ENCODE results near the gene CDC42BPA. TPM values are rescaled to one million over a fixed set of nuclear protein-coding genes. Genes with fewer than 3 reads are reported as not detected.

Gene CDC42BPA
- polyA plus RNA-seq, 3 donors: 0.20 to 0.45 (median 0.39) TPM

- H2AFZ ChIP-seq (ENCODE audit: insufficient read depth, low read depth, low read length, poor library complexity, severe bottlenecking): no peak overlapping the region
- Mint-ChIP-seq H3K4me1 (no peaks in the 10 kb centered on the region), H3K36me3 (peaks cover 0 to 2% of the 10 kb centered on the region in 2 donors), H3K4me3 (no peak overlapping the region), H3K9me3 (peaks cover 0 to 6% (median 2%) of the 10 kb centered on the region in 7 donors), H3K27ac (no peak overlapping the region), H3K27me3 (ENCODE audit: low read depth in 3 of 3) (no peaks in the 10 kb centered on the region)
- no peaks in the 10 kb centered on the region for H3K79me2 ChIP-seq (ENCODE audit: insufficient read depth, low read length)
- intact Hi-C loops (cut with micrococcal nuclease): no loop called here
- no peak for DNase-seq
- no peaks in the 10 kb centered on the region for H3K36me3 ChIP-seq (replicated peaks in 1 of 2; ENCODE audit: control insufficient read depth in 1 of 2, insufficient read depth in 2 of 2, low read length in 2 of 2)
- H3K9me3 ChIP-seq (replicated peaks in 1 of 2; ENCODE audit: control insufficient read depth in 1 of 2, insufficient read depth in 1 of 2, low read length in 2 of 2): no peaks in the 10 kb centered on the region
- H4K20me1 ChIP-seq (ENCODE audit: insufficient read depth, low read length): no peaks in the 10 kb centered on the region
- no peak overlapping the region for H3K4me3 ChIP-seq (replicated peaks in 1 of 3; ENCODE audit: low read depth in 2 of 3, low read length in 3 of 3)
- TF ChIP-seq, protein P1, sequence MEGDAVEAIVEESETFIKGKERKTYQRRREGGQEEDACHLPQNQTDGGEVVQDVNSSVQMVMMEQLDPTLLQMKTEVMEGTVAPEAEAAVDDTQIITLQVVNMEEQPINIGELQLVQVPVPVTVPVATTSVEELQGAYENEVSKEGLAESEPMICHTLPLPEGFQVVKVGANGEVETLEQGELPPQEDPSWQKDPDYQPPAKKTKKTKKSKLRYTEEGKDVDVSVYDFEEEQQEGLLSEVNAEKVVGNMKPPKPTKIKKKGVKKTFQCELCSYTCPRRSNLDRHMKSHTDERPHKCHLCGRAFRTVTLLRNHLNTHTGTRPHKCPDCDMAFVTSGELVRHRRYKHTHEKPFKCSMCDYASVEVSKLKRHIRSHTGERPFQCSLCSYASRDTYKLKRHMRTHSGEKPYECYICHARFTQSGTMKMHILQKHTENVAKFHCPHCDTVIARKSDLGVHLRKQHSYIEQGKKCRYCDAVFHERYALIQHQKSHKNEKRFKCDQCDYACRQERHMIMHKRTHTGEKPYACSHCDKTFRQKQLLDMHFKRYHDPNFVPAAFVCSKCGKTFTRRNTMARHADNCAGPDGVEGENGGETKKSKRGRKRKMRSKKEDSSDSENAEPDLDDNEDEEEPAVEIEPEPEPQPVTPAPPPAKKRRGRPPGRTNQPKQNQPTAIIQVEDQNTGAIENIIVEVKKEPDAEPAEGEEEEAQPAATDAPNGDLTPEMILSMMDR (IDR thresholded peaks at IDR 0.05): no peak
- no peak overlapping the region for H3K9ac ChIP-seq (ENCODE audit: insufficient read depth, low read length, poor library complexity, severe bottlenecking)
- H3K27me3 ChIP-seq (ENCODE audit: control insufficient read depth in 2 of 2, insufficient read depth in 2 of 2, low read length in 2 of 2): no peaks in the 10 kb centered on the region
- WGBS (ENCODE audit: insufficient coverage): 85% methylated on average over 2 of the region's 2 CpGs
- H3K4me1 ChIP-seq (ENCODE audit: control insufficient read depth in 1 of 2, insufficient read depth in 2 of 2, low read length in 2 of 2): no peaks in the 10 kb centered on the region
- H3K4me2 ChIP-seq (replicated peaks; ENCODE audit: extremely low read depth, low read length, poor library complexity, severe bottlenecking): no peak overlapping the region
- H3K27ac ChIP-seq (ENCODE audit: low read depth in 1 of 2, low read length in 2 of 2): no peak overlapping the region
Measured at GRCh38 chr1:227033880-227034279, 284.4 kb downstream of the CDC42BPA start.

DNA sequence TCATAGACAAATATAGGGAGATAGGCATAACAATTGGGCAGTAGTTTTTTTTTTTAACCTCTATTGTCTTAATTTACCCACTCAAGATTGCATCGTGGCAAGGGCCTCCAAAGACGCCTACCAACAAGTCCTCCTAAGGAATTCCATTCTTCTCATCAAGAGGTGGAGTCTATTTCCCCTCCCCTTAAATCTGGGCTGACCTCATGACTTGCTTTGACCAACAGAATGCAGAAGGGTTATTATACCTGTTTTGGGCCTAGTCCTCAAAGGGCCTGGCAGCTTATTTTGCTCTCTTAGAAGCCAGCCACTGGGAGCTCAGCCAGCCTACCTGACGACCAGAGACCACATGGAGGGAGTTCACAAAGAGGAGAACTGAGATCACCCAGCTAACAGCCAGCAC, 285.9 kb downstream of the CDC42BPA start:
- H3K27me3 Mint-ChIP-seq (ENCODE audit: low read depth in 3 of 3): no peaks in the 10 kb centered on the region
- TF ChIP-seq, protein P1 (IDR thresholded peaks at IDR 0.05): no peak

More for the DNA sequence above, 285.9 kb downstream of the CDC42BPA start:
- peak overlapping the region in 1 of 7 donors; percentile 8 for H3K27ac Mint-ChIP-seq
- no peaks in the 10 kb centered on the region for H3K27me3 ChIP-seq (ENCODE audit: control insufficient read depth in 2 of 2, insufficient read depth in 2 of 2, low read length in 2 of 2)
- no peak overlapping the region for H3K4me3 Mint-ChIP-seq
- no peak overlapping the region for H3K4me2 ChIP-seq (replicated peaks; ENCODE audit: extremely low read depth, low read length, poor library complexity, severe bottlenecking)
- H3K4me3 ChIP-seq (replicated peaks in 1 of 3; ENCODE audit: low read depth in 2 of 3, low read length in 3 of 3): no peak overlapping the region
- no peaks in the 10 kb centered on the region for H3K4me1 ChIP-seq (ENCODE audit: control insufficient read depth in 1 of 2, insufficient read depth in 2 of 2, low read length in 2 of 2)
- no peaks in the 10 kb centered on the region for H3K79me2 ChIP-seq (ENCODE audit: insufficient read depth, low read length)
- no peaks in the 10 kb centered on the region for H3K9me3 ChIP-seq (replicated peaks in 1 of 2; ENCODE audit: control insufficient read depth in 1 of 2, insufficient read depth in 1 of 2, low read length in 2 of 2)
- H3K36me3 ChIP-seq (replicated peaks in 1 of 2; ENCODE audit: control insufficient read depth in 1 of 2, insufficient read depth in 2 of 2, low read length in 2 of 2): no peaks in the 10 kb centered on the region
- no peak for DNase-seq
- H3K9ac ChIP-seq (ENCODE audit: insufficient read depth, low read length, poor library complexity, severe bottlenecking): no peak overlapping the region
- 86% methylated on average over 2 of the region's 3 CpGs for WGBS (ENCODE audit: insufficient coverage)
- no peak overlapping the region for H2AFZ ChIP-seq (ENCODE audit: insufficient read depth, low read depth, low read length, poor library complexity, severe bottlenecking)
- no peaks in the 10 kb centered on the region for H3K4me1 Mint-ChIP-seq
- H4K20me1 ChIP-seq (ENCODE audit: insufficient read depth, low read length): no peaks in the 10 kb centered on the region
- intact Hi-C loops (cut with micrococcal nuclease): no loop called here
- H3K27ac ChIP-seq (ENCODE audit: low read depth in 1 of 2, low read length in 2 of 2): no peak overlapping the region
- peaks cover 0 to 6% (median 1%) of the 10 kb centered on the region in 7 donors for H3K9me3 Mint-ChIP-seq
- H3K36me3 Mint-ChIP-seq: no peaks in the 10 kb centered on the region
